Measurements from ENCODE around the gene OSBPL6. TPM values are rescaled to one million over a fixed set of nuclear protein-coding genes. Genes with fewer than 3 reads are reported as not detected.

OSBPL6 gene
- total RNA-seq, 4 donors from 2014 or later, result 1.5 to 4.0 (median 3.1) TPM

DNA sequence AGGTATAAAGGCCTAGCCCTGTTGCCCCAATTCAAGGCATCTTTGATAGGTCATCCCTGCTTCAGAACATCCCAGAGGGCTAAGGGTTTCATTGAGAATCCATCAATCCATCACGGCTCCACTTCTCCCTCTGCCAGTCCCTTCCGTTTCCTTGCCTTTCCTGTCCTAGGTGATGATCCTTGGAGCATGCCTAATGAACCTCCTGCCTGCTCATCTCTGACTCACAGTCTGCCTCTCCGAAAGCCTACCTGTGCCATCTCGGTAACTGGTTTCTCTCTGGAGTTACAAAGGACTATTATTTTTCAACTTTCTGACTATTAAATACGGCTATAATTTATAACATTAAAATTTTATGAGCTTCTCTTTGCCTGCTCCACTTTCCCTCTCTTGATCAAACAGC is 36.7 kb upstream of the OSBPL6 start:
- Histone ChIP-seq H3K4me3 (no peak overlapping the region), H3K4me1 (no peaks in the 10 kb centered on the region), H3K27me3 (no peaks in the 10 kb centered on the region), H3K27ac (no peak overlapping the region), H3K36me3 (no peaks in the 10 kb centered on the region), H3K9me3 (no peaks in the 10 kb centered on the region)
- WGBS, 2 donors (ENCODE audit: low coverage in 1 of 2), result 89 to 100% methylated on average over 1 to 5 of the region's 5 CpGs
- TF ChIP-seq POLR2AphosphoS5 (IDR thresholded peaks at IDR 0.05) (no peak), POLR2A (IDR thresholded peaks at IDR 0.05) (no peak), EP300 (IDR thresholded peaks at IDR 0.05) (no peak)
- TF ChIP-seq, protein P1, sequence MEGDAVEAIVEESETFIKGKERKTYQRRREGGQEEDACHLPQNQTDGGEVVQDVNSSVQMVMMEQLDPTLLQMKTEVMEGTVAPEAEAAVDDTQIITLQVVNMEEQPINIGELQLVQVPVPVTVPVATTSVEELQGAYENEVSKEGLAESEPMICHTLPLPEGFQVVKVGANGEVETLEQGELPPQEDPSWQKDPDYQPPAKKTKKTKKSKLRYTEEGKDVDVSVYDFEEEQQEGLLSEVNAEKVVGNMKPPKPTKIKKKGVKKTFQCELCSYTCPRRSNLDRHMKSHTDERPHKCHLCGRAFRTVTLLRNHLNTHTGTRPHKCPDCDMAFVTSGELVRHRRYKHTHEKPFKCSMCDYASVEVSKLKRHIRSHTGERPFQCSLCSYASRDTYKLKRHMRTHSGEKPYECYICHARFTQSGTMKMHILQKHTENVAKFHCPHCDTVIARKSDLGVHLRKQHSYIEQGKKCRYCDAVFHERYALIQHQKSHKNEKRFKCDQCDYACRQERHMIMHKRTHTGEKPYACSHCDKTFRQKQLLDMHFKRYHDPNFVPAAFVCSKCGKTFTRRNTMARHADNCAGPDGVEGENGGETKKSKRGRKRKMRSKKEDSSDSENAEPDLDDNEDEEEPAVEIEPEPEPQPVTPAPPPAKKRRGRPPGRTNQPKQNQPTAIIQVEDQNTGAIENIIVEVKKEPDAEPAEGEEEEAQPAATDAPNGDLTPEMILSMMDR (IDR thresholded peaks at IDR 0.05), result no peak
- no peak for ATAC-seq

DNA sequence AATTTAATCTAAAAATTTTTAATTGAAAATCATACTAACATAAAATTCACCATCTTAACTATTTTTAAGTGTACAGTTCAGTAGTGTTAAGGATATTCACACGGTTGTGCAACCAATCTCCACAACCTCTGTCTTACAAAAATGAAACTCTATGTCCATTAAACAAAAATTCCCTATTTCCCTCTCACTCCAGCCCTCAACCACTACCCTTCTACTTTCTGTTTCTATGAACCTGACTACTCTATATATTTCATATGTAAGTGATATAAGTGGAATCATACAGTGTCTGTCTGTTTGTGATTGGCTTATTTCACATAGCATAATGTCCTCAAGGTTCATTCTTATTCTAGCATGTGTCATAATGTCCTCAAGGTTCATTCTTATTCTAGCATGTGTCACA is 34.3 kb upstream of the OSBPL6 start:
- whole genome bisulfite sequencing, 2 donors (ENCODE audit: low coverage in 1 of 2), result 83 to 90% methylated on average over 1 of the region's 1 CpG
- Histone ChIP-seq H3K4me3 (no peak overlapping the region), H3K27me3 (no peaks in the 10 kb centered on the region), H3K4me1 (no peaks in the 10 kb centered on the region), H3K36me3 (no peaks in the 10 kb centered on the region), H3K9me3 (no peaks in the 10 kb centered on the region), H3K27ac (no peak overlapping the region)
- no peak for ATAC-seq
- TF ChIP-seq, protein P1 (IDR thresholded peaks at IDR 0.05), result no peak
- no peak for TF ChIP-seq POLR2AphosphoS5 (IDR thresholded peaks at IDR 0.05)
- TF ChIP-seq EP300 (IDR thresholded peaks at IDR 0.05), result no peak
- TF ChIP-seq POLR2A (IDR thresholded peaks at IDR 0.05), result no peak

DNA sequence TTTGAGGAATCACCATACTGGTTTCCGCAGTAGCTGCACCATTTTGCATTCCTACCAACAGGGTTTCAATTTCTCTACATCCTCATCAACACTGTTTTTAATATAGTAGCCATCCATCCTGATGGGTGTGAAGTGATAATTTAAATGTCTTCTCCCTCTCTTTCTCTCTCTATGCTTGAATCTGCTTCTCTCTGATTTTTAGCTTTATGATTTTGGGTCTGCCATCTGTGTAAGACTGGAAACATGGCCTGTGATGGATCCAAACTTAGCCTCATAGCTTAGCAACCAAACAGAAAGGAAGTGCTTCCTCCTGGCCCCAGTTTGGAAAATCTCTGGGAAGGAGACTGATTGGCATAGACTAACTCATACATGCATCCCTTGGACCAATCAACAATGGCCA is 33.7 kb upstream of the OSBPL6 start:
- WGBS, 2 donors (ENCODE audit: low coverage in 1 of 2), result 95 to 100% methylated on average over 1 of the region's 1 CpG
- H3K36me3 ChIP-seq, result no peaks in the 10 kb centered on the region
- TF ChIP-seq POLR2A (IDR thresholded peaks at IDR 0.05) (no peak), EP300 (IDR thresholded peaks at IDR 0.05) (no peak), POLR2AphosphoS5 (IDR thresholded peaks at IDR 0.05) (no peak)
- TF ChIP-seq, protein P1 (IDR thresholded peaks at IDR 0.05), result no peak
- H3K27me3 ChIP-seq, result no peaks in the 10 kb centered on the region
- H3K4me3 ChIP-seq, result no peak overlapping the region
- no peaks in the 10 kb centered on the region for H3K4me1 ChIP-seq
- no peak overlapping the region for H3K27ac ChIP-seq
- H3K9me3 ChIP-seq, result no peaks in the 10 kb centered on the region
- ATAC-seq, result no peak

DNA sequence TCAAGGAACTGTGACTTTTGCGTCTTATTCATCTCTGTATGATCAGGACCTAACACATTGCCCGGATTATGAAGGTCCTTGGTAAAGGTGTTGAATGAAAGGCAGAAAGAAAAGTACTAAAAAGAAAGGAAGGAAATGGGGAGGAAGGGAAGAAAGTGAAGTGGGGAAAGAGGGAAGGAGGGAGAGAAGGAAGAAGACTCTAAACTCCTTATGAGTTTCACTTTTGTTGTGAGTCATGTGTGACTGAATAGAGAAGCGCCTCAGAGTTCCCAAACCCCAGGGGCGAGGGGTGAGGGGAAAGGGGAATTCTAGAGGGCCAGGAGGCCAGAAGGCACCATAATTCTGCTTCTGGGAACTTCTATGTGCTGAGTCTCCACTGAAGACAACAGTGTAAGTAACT is 30.9 kb upstream of the OSBPL6 start:
- 63 to 65% methylated on average over 3 to 4 of the region's 4 CpGs for WGBS, 2 donors (ENCODE audit: low coverage in 1 of 2)
- no peaks in the 10 kb centered on the region for H3K4me1 ChIP-seq
- H3K4me3 ChIP-seq, result no peak overlapping the region
- TF ChIP-seq POLR2AphosphoS5 (IDR thresholded peaks at IDR 0.05) (no peak), POLR2A (IDR thresholded peaks at IDR 0.05) (no peak), EP300 (IDR thresholded peaks at IDR 0.05) (no peak)
- TF ChIP-seq, protein P1 (IDR thresholded peaks at IDR 0.05), result no peak
- H3K9me3 ChIP-seq, result no peaks in the 10 kb centered on the region
- no peaks in the 10 kb centered on the region for H3K36me3 ChIP-seq
- no peaks in the 10 kb centered on the region for H3K27me3 ChIP-seq
- no peak for ATAC-seq
- no peak overlapping the region for H3K27ac ChIP-seq

DNA sequence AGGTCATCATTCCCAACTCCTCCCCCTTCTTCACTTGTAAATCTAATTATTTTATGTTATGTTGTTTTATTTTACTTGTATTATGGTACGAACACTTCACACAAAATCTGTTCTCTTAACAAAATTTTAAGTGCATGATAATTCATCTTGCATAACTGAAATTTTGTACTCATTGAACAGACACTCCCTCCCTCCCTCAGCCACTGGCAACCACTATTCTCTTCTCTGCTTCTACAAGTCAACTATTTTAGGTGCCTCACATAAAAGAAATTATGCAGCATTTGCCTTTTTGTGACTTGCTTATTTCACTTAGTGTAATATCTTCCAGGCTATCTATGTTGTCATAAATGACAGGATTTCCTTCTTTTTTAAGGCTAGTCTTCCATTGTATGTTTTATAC is 30.4 kb upstream of the OSBPL6 start:
- Histone ChIP-seq H3K4me3 (no peak overlapping the region), H3K27me3 (no peaks in the 10 kb centered on the region), H3K9me3 (no peaks in the 10 kb centered on the region), H3K27ac (no peak overlapping the region), H3K36me3 (no peaks in the 10 kb centered on the region), H3K4me1 (no peaks in the 10 kb centered on the region)
- WGBS, 2 donors (ENCODE audit: low coverage in 1 of 2), result 0 to 69% methylated on average over 1 of the region's 1 CpG
- ATAC-seq, result no peak
- TF ChIP-seq, protein P1 (IDR thresholded peaks at IDR 0.05), result no peak
- TF ChIP-seq EP300 (IDR thresholded peaks at IDR 0.05) (no peak), POLR2A (IDR thresholded peaks at IDR 0.05) (no peak), POLR2AphosphoS5 (IDR thresholded peaks at IDR 0.05) (no peak)

Measured in gastroesophageal sphincter (tissue), 4 donors.